T47D (cell line): ENCODE measurements around the gene FSIP1.

Source experiments
- DNase-seq, 2 experiments: peaks; one replicate each; pipeline versions ENCODE4 v3.0.0 to v3.0.0-alpha.2; 2011 to 2012; ENCODE audit warnings: low read depth in 1 of 2, low spot score in 1 of 2
- JUND ChIP-seq: IDR thresholded peaks from 2 replicates; pipeline ENCODE4 v1.6.1; 2012; ENCODE audit warnings: low read depth
- in situ Hi-C: cut with HindIII; loops from 2 replicates; pipeline ENCODE4 v1.10.0; 2016; ENCODE audit warnings: low sequenced_read_pairs, low pct_unique_long_range_greater_than_20kb

Gene FSIP1

GRCh38 chr15:39680868-39681267, 101.8 kb downstream of the FSIP1 start:
- no peak for DNase-seq

GRCh38 chr15:39672666-39673065, 110.0 kb downstream of the FSIP1 start:
- TF ChIP-seq JUND = no peak
- DNase-seq = no peak
- in situ Hi-C loops = no loop called here

More at GRCh38 chr15:39680868-39681267, 101.8 kb downstream of the FSIP1 start:
- TF ChIP-seq JUND = no peak
- in situ Hi-C loops = no loop called here

- in situ Hi-C loops = no loop called here
- DNase-seq = no peak
- no peak for TF ChIP-seq JUND
These were observed 110.5 kb downstream of the FSIP1 start for GRCh38 chr15:39672184-39672583.

- TF ChIP-seq JUND = no peak
- in situ Hi-C loops = no loop called here
- DNase-seq = no peak
These were observed 112.0 kb downstream of the FSIP1 start for GRCh38 chr15:39670687-39671086.

DNA sequence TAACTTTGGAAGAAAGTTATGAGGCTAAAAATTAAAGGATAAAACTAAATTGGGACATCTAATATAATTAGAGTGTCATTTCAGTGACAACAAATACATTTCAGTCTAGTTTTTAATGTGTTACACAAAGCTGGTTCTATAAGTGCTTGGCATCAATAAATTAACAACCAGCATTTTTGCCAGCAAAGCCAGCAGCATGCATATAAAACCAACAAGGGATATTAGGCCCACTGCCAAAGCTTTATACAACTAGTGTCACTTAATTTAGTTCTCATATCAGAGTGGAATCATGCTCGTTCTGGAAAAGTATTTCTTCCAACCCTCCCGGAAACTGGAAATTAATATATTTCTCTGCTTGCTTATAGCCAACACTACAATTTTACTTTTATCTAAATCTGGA, 113.0 kb downstream of the FSIP1 start:
- DNase-seq = peak in 1 of 2 experiments; percentile 63
- in situ Hi-C loops = no loop called here
- no peak for TF ChIP-seq JUND

DNA sequence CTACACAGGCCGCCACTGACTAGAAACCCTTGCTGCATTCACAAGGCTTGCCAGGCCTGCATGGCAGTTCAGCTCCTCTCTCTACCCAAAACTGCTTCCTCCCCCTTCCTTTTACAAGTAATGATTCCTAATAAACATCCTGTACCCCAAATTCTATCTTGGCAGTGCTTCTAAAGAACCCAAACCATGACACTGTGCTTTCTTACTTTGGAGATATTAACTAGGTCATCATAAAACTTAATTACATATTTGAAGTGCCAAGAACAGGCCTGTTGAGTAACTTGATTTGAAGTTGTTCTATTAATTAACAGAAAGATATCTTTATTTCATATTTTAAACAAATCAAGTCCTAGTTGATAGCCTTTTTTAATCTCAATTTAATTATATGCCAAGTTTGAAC, 113.4 kb downstream of the FSIP1 start:
- in situ Hi-C loops = no loop called here
- no peak for TF ChIP-seq JUND
- no peak for DNase-seq

DNA sequence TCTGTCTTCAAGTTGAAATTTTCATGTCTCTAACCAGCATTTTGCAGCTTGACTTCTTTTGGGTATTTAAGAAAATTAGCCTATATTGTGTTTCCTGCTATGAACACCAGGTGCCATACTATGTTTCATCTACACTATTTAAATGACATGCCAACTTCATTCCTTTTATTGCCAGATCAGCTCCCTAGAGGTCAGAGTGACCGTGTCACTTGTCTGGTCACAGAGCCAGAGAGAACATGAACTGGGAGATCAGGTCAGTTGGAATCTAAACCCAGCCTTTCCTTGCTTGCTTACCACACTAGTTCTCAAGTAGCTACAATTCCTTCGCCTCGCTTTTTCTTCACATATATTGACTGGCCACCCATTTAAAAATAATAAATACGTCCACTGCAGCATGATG, 114.2 kb downstream of the FSIP1 start:
- TF ChIP-seq JUND = peak; percentile 95; the same call in 1 of the 2 replicates
- in situ Hi-C loops = no loop called here
- peak in 1 of 2 experiments; percentile 97 for DNase-seq

DNA sequence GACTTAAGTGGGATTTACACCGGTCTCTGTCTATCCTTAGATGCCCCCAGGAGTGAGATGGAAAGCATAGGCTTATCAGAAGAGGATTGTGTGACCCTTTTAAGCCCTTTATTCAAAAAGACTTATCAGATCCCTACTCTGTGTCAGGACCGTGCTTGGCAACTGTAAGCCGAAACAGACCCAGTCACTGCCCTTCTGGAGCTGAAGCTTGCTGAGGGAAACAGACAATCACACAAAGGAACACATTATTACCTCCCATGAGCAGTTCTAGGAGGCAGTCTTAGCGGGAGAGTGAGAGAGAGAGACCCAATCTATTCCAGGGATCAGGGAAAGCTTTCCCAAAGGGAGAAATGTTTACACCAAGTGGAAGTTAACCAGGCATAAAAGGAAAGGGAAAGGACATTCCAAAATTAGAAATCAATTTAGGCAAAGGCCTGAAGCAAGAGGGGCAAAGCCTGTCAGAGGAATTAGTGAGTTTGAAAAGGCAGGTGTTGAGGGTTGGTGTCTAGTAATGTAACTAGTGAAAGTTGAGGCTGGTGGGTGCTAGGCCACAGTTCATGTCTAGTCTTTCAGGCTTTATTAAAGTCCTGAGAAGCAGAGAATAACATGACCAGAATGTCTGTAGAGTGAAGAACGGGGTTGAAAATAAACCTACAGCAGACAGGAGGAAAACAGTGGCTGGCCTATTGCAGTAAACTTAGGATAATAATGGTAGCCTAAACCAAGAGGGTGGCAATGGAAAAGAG, 115.1 kb downstream of the FSIP1 start:
- TF ChIP-seq JUND = no peak
- in situ Hi-C loops = no loop called here
- DNase-seq = peak in 1 of 2 experiments; percentile 54

GRCh38 chr15:39666677-39667076, 116.0 kb downstream of the FSIP1 start:
- in situ Hi-C loops = no loop called here
- DNase-seq = no peak
- TF ChIP-seq JUND = no peak

DNA sequence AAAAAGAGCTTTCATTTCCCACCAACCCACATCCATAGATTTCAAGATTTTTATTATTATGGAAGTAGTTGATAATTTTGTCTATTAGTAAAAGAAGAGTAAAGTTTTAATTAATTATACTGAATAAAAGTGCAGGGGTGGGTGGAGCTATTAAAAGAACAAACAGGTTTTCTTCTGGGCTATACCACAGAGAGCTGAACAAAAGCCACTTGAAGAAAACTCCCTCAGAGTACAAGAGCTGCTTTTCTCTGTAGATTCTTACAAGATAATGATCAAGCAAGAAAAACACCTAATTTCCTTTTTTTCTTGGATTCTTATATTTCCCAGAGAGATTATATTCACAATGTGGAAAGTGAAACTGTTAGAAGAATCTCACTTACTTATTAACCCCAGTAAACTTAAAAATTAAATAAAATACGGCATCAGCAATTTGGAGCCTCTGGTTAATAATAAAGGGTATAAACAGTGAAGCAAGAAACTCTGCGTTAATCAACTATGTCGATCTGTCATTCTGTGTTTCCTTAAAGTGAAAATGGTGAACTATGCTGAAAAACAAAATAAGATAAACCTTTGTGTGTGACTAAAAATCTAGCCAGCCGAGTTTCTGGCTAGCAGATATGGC, 116.9 kb downstream of the FSIP1 start:
- TF ChIP-seq JUND = no peak
- in situ Hi-C loops = no loop called here
- DNase-seq = no peak

- no peak for TF ChIP-seq JUND
- no peak for DNase-seq
- in situ Hi-C loops = no loop called here
These were observed 118.9 kb downstream of the FSIP1 start for GRCh38 chr15:39663704-39664250.

GRCh38 chr15:39661776-39662175, 120.9 kb downstream of the FSIP1 start:
- DNase-seq = no peak
- in situ Hi-C loops = no loop called here
- TF ChIP-seq JUND = no peak

- DNase-seq = no peak
- in situ Hi-C loops = no loop called here
- no peak for TF ChIP-seq JUND
These were observed 123.9 kb downstream of the FSIP1 start for GRCh38 chr15:39658740-39659139.

- DNase-seq = no peak
- TF ChIP-seq JUND = no peak
- in situ Hi-C loops = no loop called here
These were observed 125.0 kb downstream of the FSIP1 start for GRCh38 chr15:39657668-39658067.
